ENCODE results near the gene PDZRN3. TPM values are rescaled to one million over a fixed set of nuclear protein-coding genes. Genes with fewer than 3 reads are reported as not detected.

The PDZRN3 gene
- total and polyA plus RNA-seq, 5 donors from 2014 or later: not detected

- Mint-ChIP-seq H3K27me3 (no peaks in the 10 kb centered on the region), H3K36me3 (no peaks in the 10 kb centered on the region), H3K4me1 (no peaks in the 10 kb centered on the region), H3K9me3 (peaks cover 0 to 4% (median 0%) of the 10 kb centered on the region in 7 donors), H3K27ac (no peak overlapping the region), H3K4me3 (no peak overlapping the region)
- Histone ChIP-seq H3K27ac (ENCODE audit: insufficient read depth, low read length, poor library complexity, severe bottlenecking) (no peak overlapping the region), H3K4me1 (ENCODE audit: control insufficient read depth, insufficient read depth, low read length, poor library complexity, severe bottlenecking) (no peaks in the 10 kb centered on the region), H3K36me3 (ENCODE audit: control insufficient read depth, insufficient read depth, low read length) (no peaks in the 10 kb centered on the region), H3K27me3 (ENCODE audit: control insufficient read depth, insufficient read depth, low read length) (no peaks in the 10 kb centered on the region), H3K9me3 (ENCODE audit: control insufficient read depth in 2 of 2, low read length in 2 of 2) (no peaks in the 10 kb centered on the region), H3K4me3 (ENCODE audit: low read depth, low read length) (no peak overlapping the region)
- DNase-seq (no peak), ATAC-seq (ENCODE audit: low read depth in 2 of 2) (no peak)
Measured at GRCh38 chr3:73529308-73530021, 95.3 kb downstream of the PDZRN3 start.

DNA sequence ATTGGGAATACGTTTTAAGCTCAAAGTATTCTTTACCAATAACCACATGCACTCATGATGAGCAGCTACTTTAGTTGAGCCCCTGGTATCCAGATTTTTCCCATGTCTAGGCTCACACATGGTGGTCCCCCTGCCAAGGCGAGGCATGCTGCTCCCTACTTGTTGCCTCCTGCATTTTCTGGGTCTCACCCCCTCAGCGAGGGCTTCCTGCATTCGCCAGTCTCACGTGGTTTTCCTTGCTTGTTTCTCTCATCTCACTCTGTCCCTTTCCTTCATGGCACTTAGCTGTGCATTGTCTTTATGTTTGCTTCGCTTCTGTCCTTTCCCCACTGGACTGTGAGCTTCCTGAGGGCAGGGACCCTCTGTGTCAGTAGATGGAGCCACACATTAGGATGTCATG is 99.2 kb downstream of the PDZRN3 start:
- no peaks in the 10 kb centered on the region for H3K36me3 Mint-ChIP-seq
- H3K4me3 Mint-ChIP-seq: no peak overlapping the region
- Histone ChIP-seq H3K27me3 (ENCODE audit: control insufficient read depth, insufficient read depth, low read length) (no peaks in the 10 kb centered on the region), H3K4me1 (ENCODE audit: control insufficient read depth, insufficient read depth, low read length, poor library complexity, severe bottlenecking) (no peaks in the 10 kb centered on the region), H3K4me3 (ENCODE audit: low read depth, low read length) (no peak overlapping the region), H3K9me3 (ENCODE audit: control insufficient read depth in 2 of 2, low read length in 2 of 2) (no peaks in the 10 kb centered on the region), H3K36me3 (ENCODE audit: control insufficient read depth, insufficient read depth, low read length) (no peaks in the 10 kb centered on the region), H3K27ac (ENCODE audit: insufficient read depth, low read length, poor library complexity, severe bottlenecking) (no peak overlapping the region)
- no peak overlapping the region for H3K27ac Mint-ChIP-seq
- no peaks in the 10 kb centered on the region for H3K27me3 Mint-ChIP-seq
- DNase-seq (no peak), ATAC-seq (ENCODE audit: low read depth in 2 of 2) (no peak)
- peaks cover 0 to 2% (median 0%) of the 10 kb centered on the region in 7 donors for H3K9me3 Mint-ChIP-seq
- no peaks in the 10 kb centered on the region for H3K4me1 Mint-ChIP-seq

GRCh38 chr3:73523661-73524060 is 101.1 kb downstream of the PDZRN3 start:
- no peaks in the 10 kb centered on the region for H3K36me3 ChIP-seq (ENCODE audit: control insufficient read depth, insufficient read depth, low read length)
- Mint-ChIP-seq H3K4me1 (no peaks in the 10 kb centered on the region), H3K4me3 (no peak overlapping the region), H3K27ac (no peak overlapping the region), H3K36me3 (no peaks in the 10 kb centered on the region), H3K27me3 (no peaks in the 10 kb centered on the region), H3K9me3 (peaks cover 0 to 5% (median 0%) of the 10 kb centered on the region in 7 donors)
- no peaks in the 10 kb centered on the region for H3K9me3 ChIP-seq (ENCODE audit: control insufficient read depth in 2 of 2, low read length in 2 of 2)
- no peak for ATAC-seq (ENCODE audit: low read depth in 2 of 2)
- H3K4me3 ChIP-seq (ENCODE audit: low read depth, low read length): no peak overlapping the region
- no peaks in the 10 kb centered on the region for H3K27me3 ChIP-seq (ENCODE audit: control insufficient read depth, insufficient read depth, low read length)
- H3K27ac ChIP-seq (ENCODE audit: insufficient read depth, low read length, poor library complexity, severe bottlenecking): no peak overlapping the region
- no peak for DNase-seq
- no peaks in the 10 kb centered on the region for H3K4me1 ChIP-seq (ENCODE audit: control insufficient read depth, insufficient read depth, low read length, poor library complexity, severe bottlenecking)

GRCh38 chr3:73521734-73522336 is 102.9 kb downstream of the PDZRN3 start:
- no peak overlapping the region for H3K27ac Mint-ChIP-seq
- no peak for ATAC-seq (ENCODE audit: low read depth in 2 of 2)
- H3K36me3 Mint-ChIP-seq: no peaks in the 10 kb centered on the region
- no peaks in the 10 kb centered on the region for H3K27me3 Mint-ChIP-seq
- no peaks in the 10 kb centered on the region for H3K4me1 Mint-ChIP-seq
- Histone ChIP-seq H3K4me3 (ENCODE audit: low read depth, low read length) (no peak overlapping the region), H3K27ac (ENCODE audit: insufficient read depth, low read length, poor library complexity, severe bottlenecking) (no peak overlapping the region), H3K27me3 (ENCODE audit: control insufficient read depth, insufficient read depth, low read length) (no peaks in the 10 kb centered on the region), H3K4me1 (ENCODE audit: control insufficient read depth, insufficient read depth, low read length, poor library complexity, severe bottlenecking) (no peaks in the 10 kb centered on the region), H3K9me3 (ENCODE audit: control insufficient read depth in 2 of 2, low read length in 2 of 2) (no peaks in the 10 kb centered on the region), H3K36me3 (ENCODE audit: control insufficient read depth, insufficient read depth, low read length) (no peaks in the 10 kb centered on the region)
- H3K4me3 Mint-ChIP-seq: no peak overlapping the region
- peaks cover 0 to 5% (median 0%) of the 10 kb centered on the region in 7 donors for H3K9me3 Mint-ChIP-seq
- DNase-seq: no peak

DNA sequence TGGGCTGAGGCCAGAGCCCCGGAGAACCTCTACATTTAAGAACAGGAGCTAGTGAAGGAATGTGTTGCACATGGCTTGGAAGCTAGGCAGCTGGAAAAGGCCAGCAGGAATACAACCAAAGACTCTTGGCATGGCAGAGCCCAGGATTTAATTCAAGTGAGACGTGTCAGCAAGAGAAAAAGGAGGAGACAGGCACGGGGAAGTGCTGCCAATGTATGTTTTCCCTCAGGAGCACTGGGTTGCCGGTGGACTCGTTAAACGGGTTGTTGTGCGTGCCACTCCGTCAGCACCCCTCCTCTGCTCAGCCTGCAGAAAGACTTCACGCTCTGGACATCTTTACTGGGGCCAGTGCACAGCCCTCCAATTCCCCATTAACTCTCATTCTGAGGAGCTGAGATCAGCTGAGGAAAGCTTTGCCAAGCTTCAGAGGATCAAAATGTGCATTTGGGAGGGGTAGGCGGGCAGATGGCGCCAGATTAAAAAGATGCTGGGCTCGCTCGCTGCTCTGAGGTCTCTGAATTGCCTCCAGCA is 103.7 kb downstream of the PDZRN3 start:
- Histone ChIP-seq H3K9me3 (ENCODE audit: control insufficient read depth in 2 of 2, low read length in 2 of 2) (no peaks in the 10 kb centered on the region), H3K36me3 (ENCODE audit: control insufficient read depth, insufficient read depth, low read length) (no peaks in the 10 kb centered on the region), H3K27ac (ENCODE audit: insufficient read depth, low read length, poor library complexity, severe bottlenecking) (no peak overlapping the region), H3K4me3 (ENCODE audit: low read depth, low read length) (no peak overlapping the region), H3K27me3 (ENCODE audit: control insufficient read depth, insufficient read depth, low read length) (no peaks in the 10 kb centered on the region), H3K4me1 (ENCODE audit: control insufficient read depth, insufficient read depth, low read length, poor library complexity, severe bottlenecking) (no peaks in the 10 kb centered on the region)
- Mint-ChIP-seq H3K4me1 (no peaks in the 10 kb centered on the region), H3K27me3 (no peaks in the 10 kb centered on the region), H3K4me3 (no peak overlapping the region), H3K9me3 (peaks cover 0 to 5% (median 0%) of the 10 kb centered on the region in 7 donors), H3K27ac (no peak overlapping the region), H3K36me3 (no peaks in the 10 kb centered on the region)
- ATAC-seq (ENCODE audit: low read depth in 2 of 2) (no peak), DNase-seq (no peak)

- H3K4me1 Mint-ChIP-seq: no peaks in the 10 kb centered on the region
- H3K36me3 Mint-ChIP-seq: no peaks in the 10 kb centered on the region
- H3K4me1 ChIP-seq (ENCODE audit: control insufficient read depth, insufficient read depth, low read length, poor library complexity, severe bottlenecking): no peaks in the 10 kb centered on the region
- H3K27ac ChIP-seq (ENCODE audit: insufficient read depth, low read length, poor library complexity, severe bottlenecking): no peak overlapping the region
- no peak overlapping the region for H3K27ac Mint-ChIP-seq
- no peaks in the 10 kb centered on the region for H3K9me3 ChIP-seq (ENCODE audit: control insufficient read depth in 2 of 2, low read length in 2 of 2)
- H3K27me3 Mint-ChIP-seq: no peaks in the 10 kb centered on the region
- H3K4me3 Mint-ChIP-seq: no peak overlapping the region
- ATAC-seq (ENCODE audit: low read depth in 2 of 2) (no peak), DNase-seq (no peak)
- no peaks in the 10 kb centered on the region for H3K27me3 ChIP-seq (ENCODE audit: control insufficient read depth, insufficient read depth, low read length)
- no peaks in the 10 kb centered on the region for H3K36me3 ChIP-seq (ENCODE audit: control insufficient read depth, insufficient read depth, low read length)
- peaks cover 0 to 4% (median 0%) of the 10 kb centered on the region in 7 donors for H3K9me3 Mint-ChIP-seq
- H3K4me3 ChIP-seq (ENCODE audit: low read depth, low read length): no peak overlapping the region
Measured at GRCh38 chr3:73516631-73517030, 108.1 kb downstream of the PDZRN3 start.

DNA sequence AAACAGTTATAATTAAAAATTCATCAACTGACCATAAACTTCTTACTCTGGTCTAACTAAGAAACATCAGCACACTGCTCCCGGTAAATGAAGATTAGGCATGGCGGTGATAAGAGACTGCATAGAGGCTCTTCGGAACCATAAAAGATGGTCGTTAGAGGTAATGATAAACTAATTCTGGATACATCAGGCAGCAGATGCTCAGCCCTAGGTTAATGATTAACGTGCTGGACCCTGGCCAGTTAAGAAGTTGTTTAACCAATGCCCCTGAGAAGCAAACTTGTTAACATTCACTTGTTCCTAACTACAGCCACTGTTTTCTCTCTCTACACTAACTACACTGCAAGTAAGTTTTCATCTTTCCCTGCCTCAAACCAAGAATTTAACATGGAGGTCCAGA is 111.5 kb downstream of the PDZRN3 start:
- DNase-seq: no peak
- ATAC-seq (ENCODE audit: low read depth in 2 of 2): no peak
- Histone ChIP-seq H3K4me3 (ENCODE audit: low read depth, low read length) (no peak overlapping the region), H3K4me1 (ENCODE audit: control insufficient read depth, insufficient read depth, low read length, poor library complexity, severe bottlenecking) (no peaks in the 10 kb centered on the region), H3K27me3 (ENCODE audit: control insufficient read depth, insufficient read depth, low read length) (no peaks in the 10 kb centered on the region), H3K9me3 (ENCODE audit: control insufficient read depth in 2 of 2, low read length in 2 of 2) (no peaks in the 10 kb centered on the region), H3K27ac (ENCODE audit: insufficient read depth, low read length, poor library complexity, severe bottlenecking) (no peak overlapping the region), H3K36me3 (ENCODE audit: control insufficient read depth, insufficient read depth, low read length) (no peaks in the 10 kb centered on the region)
- Mint-ChIP-seq H3K27ac (no peak overlapping the region), H3K36me3 (no peaks in the 10 kb centered on the region), H3K9me3 (no peaks in the 10 kb centered on the region), H3K4me3 (no peak overlapping the region), H3K27me3 (peaks cover 4% of the 10 kb centered on the region), H3K4me1 (no peaks in the 10 kb centered on the region)
